Gastroesophageal sphincter (tissue), 3 donors: ENCODE data around the gene GLOD4.

ENCODE experiments used
- POLR2A ChIP-seq, 2 donors: fragments of 450-650 bp; IDR thresholded peaks; one replicate each; pipeline ENCODE4 v1.6.1; 2017; ENCODE audit warnings: antibody characterized with exemption in 2 of 2, mild to moderate bottlenecking in 2 of 2, moderate library complexity in 1 of 2
- POLR2AphosphoS5 ChIP-seq: sonication (generic); formaldehyde crosslinking; IDR thresholded peaks from one replicate; pipeline ENCODE4 v1.6.1; 2017; ENCODE audit warnings: antibody characterized with exemption
- TF ChIP-seq, protein P1 (sequence below), 4 experiments: fragments of 200-600 bp in 2 of 4; fragments of 450-650 bp in 2 of 4; sonication (generic) in 1 of 4; IDR thresholded peaks; one replicate each; pipeline ENCODE4 v1.5.1; 2017 to 2019; ENCODE audit warnings: antibody characterized with exemption in 4 of 4, mild to moderate bottlenecking in 2 of 4, moderate library complexity in 2 of 4

DNA sequence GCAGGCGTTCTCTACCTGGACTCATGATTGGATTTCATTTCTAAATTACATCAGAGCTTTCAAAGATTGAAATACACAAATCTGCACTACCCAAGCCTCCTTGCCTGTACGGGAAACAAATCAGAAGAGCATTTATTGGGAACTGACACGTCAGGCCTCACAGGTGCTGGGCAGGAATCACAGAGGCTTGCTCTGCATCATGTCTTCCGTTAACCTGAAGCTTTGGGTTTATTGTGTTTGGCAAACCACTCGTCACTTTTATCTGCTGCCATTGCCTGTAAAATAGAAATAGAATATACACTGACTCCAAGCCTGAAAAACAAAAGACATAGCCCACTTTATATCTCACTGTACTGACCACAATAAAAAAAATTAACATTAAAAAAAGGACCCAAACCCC, 22.1 kb downstream of the GLOD4 start:
- TF ChIP-seq POLR2A (IDR thresholded peaks at IDR 0.05) (no peak), POLR2AphosphoS5 (no peak)
- TF ChIP-seq, protein P1, sequence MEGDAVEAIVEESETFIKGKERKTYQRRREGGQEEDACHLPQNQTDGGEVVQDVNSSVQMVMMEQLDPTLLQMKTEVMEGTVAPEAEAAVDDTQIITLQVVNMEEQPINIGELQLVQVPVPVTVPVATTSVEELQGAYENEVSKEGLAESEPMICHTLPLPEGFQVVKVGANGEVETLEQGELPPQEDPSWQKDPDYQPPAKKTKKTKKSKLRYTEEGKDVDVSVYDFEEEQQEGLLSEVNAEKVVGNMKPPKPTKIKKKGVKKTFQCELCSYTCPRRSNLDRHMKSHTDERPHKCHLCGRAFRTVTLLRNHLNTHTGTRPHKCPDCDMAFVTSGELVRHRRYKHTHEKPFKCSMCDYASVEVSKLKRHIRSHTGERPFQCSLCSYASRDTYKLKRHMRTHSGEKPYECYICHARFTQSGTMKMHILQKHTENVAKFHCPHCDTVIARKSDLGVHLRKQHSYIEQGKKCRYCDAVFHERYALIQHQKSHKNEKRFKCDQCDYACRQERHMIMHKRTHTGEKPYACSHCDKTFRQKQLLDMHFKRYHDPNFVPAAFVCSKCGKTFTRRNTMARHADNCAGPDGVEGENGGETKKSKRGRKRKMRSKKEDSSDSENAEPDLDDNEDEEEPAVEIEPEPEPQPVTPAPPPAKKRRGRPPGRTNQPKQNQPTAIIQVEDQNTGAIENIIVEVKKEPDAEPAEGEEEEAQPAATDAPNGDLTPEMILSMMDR (IDR thresholded peaks at IDR 0.05), result no peak
